ENCODE measurements around the gene ZMYM2. TPM values are rescaled to one million over a fixed set of nuclear protein-coding genes. Genes with fewer than 3 reads are reported as not detected.

ZMYM2 gene
- total RNA-seq, 1 experiment from 2014 or later: 87.1 TPM

DNA sequence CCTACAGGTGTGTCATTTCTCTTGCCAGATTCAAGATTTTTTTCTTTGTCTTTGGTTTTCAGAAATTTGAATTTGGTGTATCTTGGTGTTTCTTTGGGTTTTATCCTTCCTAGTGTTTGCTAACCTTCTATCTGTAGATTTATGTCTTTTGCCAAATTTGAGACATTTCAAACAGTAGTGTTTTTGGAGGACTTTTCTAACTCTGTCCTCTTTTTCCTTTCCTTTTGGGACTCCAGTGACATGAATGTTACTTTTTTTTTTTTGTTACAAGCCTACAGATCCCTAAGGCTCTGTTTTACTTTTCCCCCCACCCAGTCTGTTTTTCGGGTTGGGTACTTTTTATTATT, 58.8 kb downstream of the ZMYM2 start:
- no TSS peak for BruUV-seq (replicated peaks)
- intact Hi-C loops (cut with micrococcal nuclease; ENCODE audit: unreplicated experiment): no loop called here
- Histone ChIP-seq H3K4me3 (ENCODE audit: low read depth, low read length, poor library complexity, severe bottlenecking) (no peak overlapping the region), H3K9me3 (ENCODE audit: low read depth, low read length, poor library complexity, severe bottlenecking) (peaks cover 28% of the 10 kb centered on the region), H3K4me1 (ENCODE audit: insufficient read depth, low read length, poor library complexity, severe bottlenecking) (no peaks in the 10 kb centered on the region), H3K27me3 (replicated peaks; ENCODE audit: insufficient read depth, low read depth, low read length, poor library complexity) (no peaks in the 10 kb centered on the region), H3K36me3 (ENCODE audit: insufficient read depth, low read length, poor library complexity, severe bottlenecking) (peaks cover 49% of the 10 kb centered on the region), H3K27ac (ENCODE audit: low read depth, low read length, poor library complexity, severe bottlenecking) (no peak overlapping the region)
- CTCF ChIA-PET: no interaction called here
- TF ChIP-seq EZH2 (IDR thresholded peaks at IDR 0.05; ENCODE audit: borderline replicate concordance, low read depth, low read length, poor library complexity, severe bottlenecking) (no peak), CTCF (conservative IDR thresholded peaks at IDR 0.05; ENCODE audit: low read depth, low read length) (no peak)
- POLR2A ChIA-PET (ENCODE audit: low non-redundant PET): no interaction called here
- DNase-seq (ENCODE audit: low spot score): no peak

DNA sequence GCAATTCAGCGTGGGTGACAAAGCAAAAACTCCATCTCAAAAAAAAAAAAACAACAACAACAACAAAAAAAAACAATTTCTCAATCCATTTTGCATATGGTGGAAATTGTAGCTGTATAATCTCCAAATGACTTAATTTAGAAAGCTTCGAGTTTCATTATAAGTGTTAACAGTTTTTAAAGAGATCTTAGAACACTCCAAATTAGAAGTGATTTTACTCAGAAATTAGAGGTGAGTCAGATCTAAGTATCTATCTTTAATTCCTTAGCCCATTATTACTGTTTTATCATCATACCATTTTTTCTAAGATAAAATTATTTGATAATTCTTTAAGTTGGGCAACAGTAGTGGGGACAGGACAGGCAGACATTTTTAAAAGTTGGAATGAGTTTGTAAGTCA, 60.5 kb downstream of the ZMYM2 start:
- CTCF ChIA-PET: no interaction called here
- intact Hi-C loops (cut with micrococcal nuclease; ENCODE audit: unreplicated experiment): no loop called here
- Histone ChIP-seq H3K27ac (ENCODE audit: low read depth, low read length, poor library complexity, severe bottlenecking) (no peak overlapping the region), H3K4me3 (ENCODE audit: low read depth, low read length, poor library complexity, severe bottlenecking) (no peak overlapping the region), H3K4me1 (ENCODE audit: insufficient read depth, low read length, poor library complexity, severe bottlenecking) (no peaks in the 10 kb centered on the region), H3K9me3 (ENCODE audit: low read depth, low read length, poor library complexity, severe bottlenecking) (peaks cover 28% of the 10 kb centered on the region), H3K36me3 (ENCODE audit: insufficient read depth, low read length, poor library complexity, severe bottlenecking) (peaks cover 44% of the 10 kb centered on the region), H3K27me3 (replicated peaks; ENCODE audit: insufficient read depth, low read depth, low read length, poor library complexity) (no peaks in the 10 kb centered on the region)
- BruUV-seq (replicated peaks): no TSS peak
- TF ChIP-seq EZH2 (IDR thresholded peaks at IDR 0.05; ENCODE audit: borderline replicate concordance, low read depth, low read length, poor library complexity, severe bottlenecking) (no peak), CTCF (conservative IDR thresholded peaks at IDR 0.05; ENCODE audit: low read depth, low read length) (no peak)
- POLR2A ChIA-PET (ENCODE audit: low non-redundant PET): no interaction called here
- no peak for DNase-seq (ENCODE audit: low spot score)

GRCh38 chr13:20024702-20025101, 66.2 kb downstream of the ZMYM2 start:
- Histone ChIP-seq H3K4me3 (ENCODE audit: low read depth, low read length, poor library complexity, severe bottlenecking) (no peak overlapping the region), H3K36me3 (ENCODE audit: insufficient read depth, low read length, poor library complexity, severe bottlenecking) (peaks cover 55% of the 10 kb centered on the region), H3K4me1 (ENCODE audit: insufficient read depth, low read length, poor library complexity, severe bottlenecking) (no peaks in the 10 kb centered on the region), H3K27ac (ENCODE audit: low read depth, low read length, poor library complexity, severe bottlenecking) (no peak overlapping the region), H3K9me3 (ENCODE audit: low read depth, low read length, poor library complexity, severe bottlenecking) (no peaks in the 10 kb centered on the region), H3K27me3 (replicated peaks; ENCODE audit: insufficient read depth, low read depth, low read length, poor library complexity) (no peaks in the 10 kb centered on the region)
- intact Hi-C loops (cut with micrococcal nuclease; ENCODE audit: unreplicated experiment): no loop called here
- ChIA-PET POLR2A (ENCODE audit: low non-redundant PET) (no interaction called here), CTCF (no interaction called here)
- TF ChIP-seq CTCF (conservative IDR thresholded peaks at IDR 0.05; ENCODE audit: low read depth, low read length) (no peak), EZH2 (IDR thresholded peaks at IDR 0.05; ENCODE audit: borderline replicate concordance, low read depth, low read length, poor library complexity, severe bottlenecking) (no peak)
- DNase-seq (ENCODE audit: low spot score): no peak
- no TSS peak for BruUV-seq (replicated peaks)

All from A673 (cell line).